NCI-H460 (cell line): ENCODE measurements around the gene ARHGAP26. TPM values are rescaled to one million over a fixed set of nuclear protein-coding genes. Genes with fewer than 3 reads are reported as not detected.

Experiments
- DNase-seq: peaks from one replicate; pipeline ENCODE4 v3.0.0-alpha.2; 2016; ENCODE audit warnings: low read depth; ENCODE audit errors: extremely low read depth
- total RNA-seq: library from RNA; depleted of rRNA; stranded (reverse); fragments of >200 nt; shearing (Covaris generic); gene quantifications from 2 replicates; pipeline ENCODE4 v1.2.3, GENCODE V29; 2014

Gene ARHGAP26
- total RNA-seq, 1 experiment from 2014 or later: 3.9 TPM

- no peak for DNase-seq
Observed at GRCh38 chr5:143241892-143242291, 471.7 kb downstream of the ARHGAP26 start.

- DNase-seq: no peak
Observed at GRCh38 chr5:143243103-143243502, 472.9 kb downstream of the ARHGAP26 start.

- DNase-seq: peak; percentile 84
Observed at GRCh38 chr5:143244000-143244736, 474.0 kb downstream of the ARHGAP26 start.

GRCh38 chr5:143244990-143245389 lies 474.8 kb downstream of the ARHGAP26 start:
- no peak for DNase-seq

- peak; percentile 75 for DNase-seq
Observed at GRCh38 chr5:143245929-143246561, 475.9 kb downstream of the ARHGAP26 start.

GRCh38 chr5:143247134-143247815 lies 477.1 kb downstream of the ARHGAP26 start:
- no peak for DNase-seq

GRCh38 chr5:143248391-143248790 lies 478.2 kb downstream of the ARHGAP26 start:
- DNase-seq: no peak

GRCh38 chr5:143248822-143249579 lies 478.8 kb downstream of the ARHGAP26 start:
- DNase-seq: peak; percentile 15

- no peak for DNase-seq
Observed at GRCh38 chr5:143249851-143250250, 479.7 kb downstream of the ARHGAP26 start.

- no peak for DNase-seq
Observed at GRCh38 chr5:143251190-143251589, 481.0 kb downstream of the ARHGAP26 start.

- DNase-seq: no peak
Observed at GRCh38 chr5:143251946-143252345, 481.8 kb downstream of the ARHGAP26 start.

GRCh38 chr5:143254819-143255218 lies 484.6 kb downstream of the ARHGAP26 start:
- no peak for DNase-seq

- DNase-seq: no peak
Observed at GRCh38 chr5:143258559-143259253, 488.5 kb downstream of the ARHGAP26 start.

GRCh38 chr5:143259254-143259605 lies 489.1 kb downstream of the ARHGAP26 start:
- DNase-seq: no peak

- DNase-seq: no peak
Observed at GRCh38 chr5:143261748-143262392, 491.7 kb downstream of the ARHGAP26 start.

- DNase-seq: peak; percentile 58
Observed at GRCh38 chr5:143262393-143263174, 492.4 kb downstream of the ARHGAP26 start.

GRCh38 chr5:143263272-143263810 lies 493.2 kb downstream of the ARHGAP26 start:
- DNase-seq: no peak

- no peak for DNase-seq
Observed at GRCh38 chr5:143265995-143266394, 495.8 kb downstream of the ARHGAP26 start.

- DNase-seq: no peak
Observed at GRCh38 chr5:143267186-143267585, 497.0 kb downstream of the ARHGAP26 start.
